Measurements from ENCODE around the gene SV2B. TPM values are rescaled to one million over a fixed set of nuclear protein-coding genes. Genes with fewer than 3 reads are reported as not detected.

SV2B gene
- total RNA-seq, 3 donors from 2014 or later = 0.41 to 4.2 (median 0.80) TPM

- no peak for ATAC-seq
- H3K4me1 ChIP-seq (ENCODE audit: low read depth) = no peaks in the 10 kb centered on the region
- no peak for TF ChIP-seq CTCF (IDR thresholded peaks at IDR 0.05)
- H3K36me3 ChIP-seq (ENCODE audit: low read depth) = no peaks in the 10 kb centered on the region
- DNase-seq = no peak
- intact Hi-C loops (cut with DNase I, micrococcal nuclease) = no loop called here
- H3K4me3 ChIP-seq = no peak overlapping the region
- H3K9me3 ChIP-seq = no peaks in the 10 kb centered on the region
Observed at GRCh38 chr15:91125162-91125561, 25.1 kb downstream of the SV2B start.

GRCh38 chr15:91126080-91126479 lies 26.0 kb downstream of the SV2B start:
- intact Hi-C loops (cut with DNase I, micrococcal nuclease) = no loop called here
- Histone ChIP-seq H3K4me3 (no peak overlapping the region), H3K4me1 (ENCODE audit: low read depth) (no peaks in the 10 kb centered on the region), H3K36me3 (ENCODE audit: low read depth) (no peaks in the 10 kb centered on the region), H3K9me3 (no peaks in the 10 kb centered on the region)
- ATAC-seq = no peak
- TF ChIP-seq CTCF (IDR thresholded peaks at IDR 0.05) = no peak
- no peak for DNase-seq

- Histone ChIP-seq H3K36me3 (ENCODE audit: low read depth) (no peaks in the 10 kb centered on the region), H3K4me3 (no peak overlapping the region), H3K9me3 (no peaks in the 10 kb centered on the region), H3K4me1 (ENCODE audit: low read depth) (no peaks in the 10 kb centered on the region)
- no peak for ATAC-seq
- DNase-seq = no peak
- intact Hi-C loops (cut with DNase I, micrococcal nuclease) = no loop called here
- no peak for TF ChIP-seq CTCF (IDR thresholded peaks at IDR 0.05)
Observed at GRCh38 chr15:91127236-91127955, 27.3 kb downstream of the SV2B start.

- DNase-seq (no peak), ATAC-seq (no peak)
- Histone ChIP-seq H3K4me3 (no peak overlapping the region), H3K9me3 (no peaks in the 10 kb centered on the region), H3K36me3 (ENCODE audit: low read depth) (no peaks in the 10 kb centered on the region), H3K4me1 (ENCODE audit: low read depth) (no peaks in the 10 kb centered on the region)
- intact Hi-C loops (cut with DNase I, micrococcal nuclease) = no loop called here
- TF ChIP-seq CTCF (IDR thresholded peaks at IDR 0.05) = no peak
Observed at GRCh38 chr15:91128016-91128415, 28.0 kb downstream of the SV2B start.

- ATAC-seq = no peak
- TF ChIP-seq CTCF (IDR thresholded peaks at IDR 0.05) = no peak
- no peaks in the 10 kb centered on the region for H3K9me3 ChIP-seq
- H3K4me3 ChIP-seq = no peak overlapping the region
- H3K4me1 ChIP-seq (ENCODE audit: low read depth) = no peaks in the 10 kb centered on the region
- DNase-seq = no peak
- no peaks in the 10 kb centered on the region for H3K36me3 ChIP-seq (ENCODE audit: low read depth)
- intact Hi-C loops (cut with DNase I, micrococcal nuclease) = no loop called here
Observed at GRCh38 chr15:91129436-91129835, 29.4 kb downstream of the SV2B start.

GRCh38 chr15:91132079-91132478 lies 32.0 kb downstream of the SV2B start:
- intact Hi-C loops (cut with DNase I, micrococcal nuclease) = no loop called here
- DNase-seq (no peak), ATAC-seq (no peak)
- no peak overlapping the region for H3K4me3 ChIP-seq
- H3K4me1 ChIP-seq (ENCODE audit: low read depth) = no peaks in the 10 kb centered on the region
- H3K9me3 ChIP-seq = no peaks in the 10 kb centered on the region
- no peaks in the 10 kb centered on the region for H3K36me3 ChIP-seq (ENCODE audit: low read depth)
- TF ChIP-seq CTCF (IDR thresholded peaks at IDR 0.05) = no peak

All from mucosa of descending colon (tissue), 3 donors.